GM12878 (cell line): ENCODE results near the gene KLK12.
"Not testable (repeated sequence)": the region's sequence is repeated elsewhere in the genome, so short reads cannot be mapped to it uniquely, and the experiment has no call there.

Experiments
- CREB1 ChIP-seq: IDR thresholded peaks from 2 replicates; pipeline ENCODE4 v1.6.1; 2012; ENCODE audit warnings: low read depth, mild to moderate bottlenecking, inconsistent platforms
- EZH2 ChIP-seq: IDR thresholded peaks from 2 replicates; pipeline ENCODE4 v1.6.1; 2012; ENCODE audit warnings: low read depth, mild to moderate bottlenecking, control low read depth, inconsistent platforms, low read length, borderline replicate concordance; ENCODE audit not compliant: control insufficient read depth
- GABPA ChIP-seq: IDR thresholded peaks from 2 replicates; pipeline ENCODE4 v1.6.1; 2014; ENCODE audit warnings: antibody characterized with exemption, low read depth, mild to moderate bottlenecking, inconsistent platforms
- NFIC ChIP-seq: IDR thresholded peaks from 2 replicates; pipeline ENCODE4 v1.6.1; 2012; ENCODE audit warnings: low read depth, mild to moderate bottlenecking, inconsistent platforms, low read length, moderate library complexity
- POLR2A ChIP-seq: IDR thresholded peaks from 2 replicates; pipeline ENCODE4 v1.6.1; 2011; ENCODE audit warnings: low read depth, mild to moderate bottlenecking, low read length
- SIX5 ChIP-seq: IDR thresholded peaks from 2 replicates; pipeline ENCODE4 v1.6.1; 2011; ENCODE audit warnings: mild to moderate bottlenecking, low read depth, low read length, moderate library complexity; ENCODE audit not compliant: severe bottlenecking
- SPI1 ChIP-seq: IDR thresholded peaks from 2 replicates; pipeline ENCODE4 v1.6.1; 2011; ENCODE audit warnings: low read depth, mild to moderate bottlenecking, low read length, moderate library complexity, borderline replicate concordance; ENCODE audit not compliant: insufficient read depth
- TF ChIP-seq, protein P1 (sequence below): IDR thresholded peaks from 2 replicates; pipeline ENCODE4 v1.6.1; 2011; ENCODE audit warnings: mild to moderate bottlenecking, low read depth, low read length, moderate library complexity; ENCODE audit not compliant: insufficient replicate concordance
- TF ChIP-seq, protein P2 (sequence below), 3 experiments: IDR thresholded peaks in 2 of 3; conservative IDR thresholded peaks in 1 of 3; 2 replicates each; pipeline ENCODE4 v1.5.1; 2011; ENCODE audit warnings: low read depth in 3 of 3, low read length in 3 of 3, mild to moderate bottlenecking in 3 of 3, control low read depth in 2 of 3, moderate library complexity in 2 of 3, inconsistent platforms in 1 of 3, mixed read lengths in 1 of 3; ENCODE audit not compliant: control insufficient read depth in 2 of 3, insufficient read depth in 1 of 3; ENCODE audit errors: extremely low read depth in 1 of 3

DNA sequence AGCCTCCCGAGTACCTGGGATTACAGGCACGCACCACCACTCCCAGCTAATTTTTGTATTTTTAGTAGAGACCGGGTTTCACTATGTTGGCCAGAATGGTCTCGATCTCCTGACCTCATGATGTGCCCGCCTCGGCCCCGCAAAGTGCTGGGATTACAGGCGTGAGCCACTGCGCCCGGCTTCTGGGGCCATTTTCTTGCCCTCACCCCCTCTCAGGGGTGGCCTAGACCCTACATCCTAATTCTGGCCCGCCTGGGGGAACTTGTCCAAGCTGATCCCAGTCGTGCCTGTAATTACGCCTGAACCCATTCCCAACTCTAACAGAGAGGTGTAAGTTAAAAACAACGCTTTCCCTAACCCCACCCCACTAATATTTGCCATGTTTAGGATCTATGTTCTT lies 50.4 kb downstream of the KLK12 start:
- TF ChIP-seq EZH2, GABPA, NFIC, SPI1, CREB1, SIX5, POLR2A: not testable (repeated sequence)
- TF ChIP-seq, protein P1, sequence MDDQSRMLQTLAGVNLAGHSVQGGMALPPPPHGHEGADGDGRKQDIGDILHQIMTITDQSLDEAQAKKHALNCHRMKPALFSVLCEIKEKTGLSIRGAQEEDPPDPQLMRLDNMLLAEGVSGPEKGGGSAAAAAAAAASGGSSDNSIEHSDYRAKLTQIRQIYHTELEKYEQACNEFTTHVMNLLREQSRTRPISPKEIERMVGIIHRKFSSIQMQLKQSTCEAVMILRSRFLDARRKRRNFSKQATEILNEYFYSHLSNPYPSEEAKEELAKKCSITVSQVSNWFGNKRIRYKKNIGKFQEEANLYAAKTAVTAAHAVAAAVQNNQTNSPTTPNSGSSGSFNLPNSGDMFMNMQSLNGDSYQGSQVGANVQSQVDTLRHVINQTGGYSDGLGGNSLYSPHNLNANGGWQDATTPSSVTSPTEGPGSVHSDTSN: not testable (repeated sequence)
- TF ChIP-seq, protein P2, sequence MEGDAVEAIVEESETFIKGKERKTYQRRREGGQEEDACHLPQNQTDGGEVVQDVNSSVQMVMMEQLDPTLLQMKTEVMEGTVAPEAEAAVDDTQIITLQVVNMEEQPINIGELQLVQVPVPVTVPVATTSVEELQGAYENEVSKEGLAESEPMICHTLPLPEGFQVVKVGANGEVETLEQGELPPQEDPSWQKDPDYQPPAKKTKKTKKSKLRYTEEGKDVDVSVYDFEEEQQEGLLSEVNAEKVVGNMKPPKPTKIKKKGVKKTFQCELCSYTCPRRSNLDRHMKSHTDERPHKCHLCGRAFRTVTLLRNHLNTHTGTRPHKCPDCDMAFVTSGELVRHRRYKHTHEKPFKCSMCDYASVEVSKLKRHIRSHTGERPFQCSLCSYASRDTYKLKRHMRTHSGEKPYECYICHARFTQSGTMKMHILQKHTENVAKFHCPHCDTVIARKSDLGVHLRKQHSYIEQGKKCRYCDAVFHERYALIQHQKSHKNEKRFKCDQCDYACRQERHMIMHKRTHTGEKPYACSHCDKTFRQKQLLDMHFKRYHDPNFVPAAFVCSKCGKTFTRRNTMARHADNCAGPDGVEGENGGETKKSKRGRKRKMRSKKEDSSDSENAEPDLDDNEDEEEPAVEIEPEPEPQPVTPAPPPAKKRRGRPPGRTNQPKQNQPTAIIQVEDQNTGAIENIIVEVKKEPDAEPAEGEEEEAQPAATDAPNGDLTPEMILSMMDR (IDR thresholded peaks at IDR 0.05 in 2 of 3, conservative IDR thresholded peaks at IDR 0.05 in 1 of 3; ENCODE audit: control insufficient read depth in 2 of 3, extremely low read depth in 1 of 3, insufficient read depth in 1 of 3, low read depth in 3 of 3, low read length in 3 of 3): not testable (repeated sequence)
